OCI-LY1 (cell line): ENCODE measurements around the gene DDX1.

Source experiments
- EZH2 ChIP-seq: fragments of 200-600 bp; sonication (generic), shearing (Covaris generic); IDR thresholded peaks from 2 replicates; pipeline ENCODE4 v1.8.0; 2017; ENCODE audit warnings: borderline replicate concordance, mixed run types, mild to moderate bottlenecking, antibody characterized with exemption, low read length, moderate library complexity, mixed read lengths
- TF ChIP-seq, protein P1 (sequence below): fragments of 200-600 bp; sonication (generic), shearing (Covaris generic); IDR thresholded peaks from 2 replicates; pipeline ENCODE4 v1.5.1; 2017; ENCODE audit warnings: mild to moderate bottlenecking, antibody characterized with exemption, low read length, moderate library complexity, mixed read lengths

DNA sequence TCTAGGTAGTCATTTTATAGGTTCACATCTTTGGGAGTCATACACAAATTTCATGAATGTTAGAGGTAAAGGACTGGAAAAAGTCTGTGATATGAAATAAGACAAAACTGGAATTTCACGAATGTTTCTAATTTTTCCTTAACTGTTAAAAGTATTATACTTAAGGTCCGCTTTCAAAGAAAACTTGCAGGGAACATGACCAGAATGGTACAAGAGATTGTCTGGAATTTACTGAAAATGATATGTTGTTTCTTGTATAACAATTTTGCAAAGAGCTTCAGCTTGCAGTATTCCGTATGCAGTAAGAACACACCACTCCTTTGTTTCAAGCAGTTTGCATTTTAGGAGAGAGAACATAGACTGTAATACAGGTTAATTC lies 1.6 kb downstream of the DDX1 start:
- TF ChIP-seq, protein P1, sequence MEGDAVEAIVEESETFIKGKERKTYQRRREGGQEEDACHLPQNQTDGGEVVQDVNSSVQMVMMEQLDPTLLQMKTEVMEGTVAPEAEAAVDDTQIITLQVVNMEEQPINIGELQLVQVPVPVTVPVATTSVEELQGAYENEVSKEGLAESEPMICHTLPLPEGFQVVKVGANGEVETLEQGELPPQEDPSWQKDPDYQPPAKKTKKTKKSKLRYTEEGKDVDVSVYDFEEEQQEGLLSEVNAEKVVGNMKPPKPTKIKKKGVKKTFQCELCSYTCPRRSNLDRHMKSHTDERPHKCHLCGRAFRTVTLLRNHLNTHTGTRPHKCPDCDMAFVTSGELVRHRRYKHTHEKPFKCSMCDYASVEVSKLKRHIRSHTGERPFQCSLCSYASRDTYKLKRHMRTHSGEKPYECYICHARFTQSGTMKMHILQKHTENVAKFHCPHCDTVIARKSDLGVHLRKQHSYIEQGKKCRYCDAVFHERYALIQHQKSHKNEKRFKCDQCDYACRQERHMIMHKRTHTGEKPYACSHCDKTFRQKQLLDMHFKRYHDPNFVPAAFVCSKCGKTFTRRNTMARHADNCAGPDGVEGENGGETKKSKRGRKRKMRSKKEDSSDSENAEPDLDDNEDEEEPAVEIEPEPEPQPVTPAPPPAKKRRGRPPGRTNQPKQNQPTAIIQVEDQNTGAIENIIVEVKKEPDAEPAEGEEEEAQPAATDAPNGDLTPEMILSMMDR: no peak
- TF ChIP-seq EZH2: no peak
